Measurements from ENCODE around the gene PLCB3. TPM values are rescaled to one million over a fixed set of nuclear protein-coding genes. Genes with fewer than 3 reads are reported as not detected.

Gene PLCB3
- total RNA-seq, 1 experiment from 2014 or later, result 80.2 TPM

- WGBS (ENCODE audit: extremely low coverage, insufficient read length, low lambda C conversion rate), result no CpG with 5 or more reads among the region's 27 CpGs
- no peaks in the 10 kb centered on the region for H3K9me3 ChIP-seq (ENCODE audit: control insufficient read depth, low read depth, low read length)
- H3K18ac ChIP-seq (ENCODE audit: insufficient read length, low read depth, low read length), result no peak within 1 kb of the TSS
- H3K56ac ChIP-seq (ENCODE audit: insufficient read length, low read depth, low read length), result no peak within 1 kb of the TSS
- Mint-ChIP-seq H3K4me3 (no peak within 1 kb of the TSS; a peak in 1 of 5 replicates), H3K27me3 (ENCODE audit: low read depth) (no peaks in the 10 kb centered on the region), H3K9me3 (no peaks in the 10 kb centered on the region; a peak in 1 of 5 replicates), H3K36me3 (ENCODE audit: insufficient read depth in 1 of 3, low read depth in 3 of 3) (peaks cover 26 to 62% (median 54%) of the 10 kb centered on the region in 3 experiments; a peak in 6 of 7 replicates), H3K27ac (peak within 1 kb of the TSS in 2 of 3 experiments; percentile 74 to 80; a peak in 4 of 7 replicates), H3K4me1 (peaks cover 13 to 14% of the 10 kb centered on the region in 2 experiments)
- H2AK5ac ChIP-seq (ENCODE audit: insufficient read length, low read length), result no peak within 1 kb of the TSS
- H2AFZ ChIP-seq (ENCODE audit: low read length), result no peak within 1 kb of the TSS
- H4K5ac ChIP-seq (ENCODE audit: insufficient read length, low read depth, low read length), result no peak within 1 kb of the TSS
- no peak within 1 kb of the TSS for H3K14ac ChIP-seq (ENCODE audit: insufficient read depth, low read length)
- H3K79me1 ChIP-seq (ENCODE audit: insufficient read depth, low read depth, low read length, poor library complexity, severe bottlenecking), result no peaks in the 10 kb centered on the region
- no peak for DNase-seq
- H2BK20ac ChIP-seq (ENCODE audit: low read depth, low read length, poor library complexity, severe bottlenecking), result no peak within 1 kb of the TSS
- no peak within 1 kb of the TSS for H2BK120ac ChIP-seq (ENCODE audit: low read depth, low read length, poor library complexity, severe bottlenecking)
- no peaks in the 10 kb centered on the region for H4K20me1 ChIP-seq (ENCODE audit: control insufficient read depth, insufficient read depth, insufficient read length)
- H4K8ac ChIP-seq (replicated peaks; ENCODE audit: insufficient read length, low read depth, low read length), result no peak within 1 kb of the TSS
- H2BK12ac ChIP-seq (ENCODE audit: insufficient read length, low read depth, low read length), result no peak within 1 kb of the TSS
- H3T11ph ChIP-seq (ENCODE audit: low read length), result no peak within 1 kb of the TSS
- no peak within 1 kb of the TSS for H2BK5ac ChIP-seq (ENCODE audit: insufficient read length, low read length)
- H3K23me2 ChIP-seq (ENCODE audit: insufficient read length, low read depth, low read length, poor library complexity, severe bottlenecking), result no peaks in the 10 kb centered on the region
- no peaks in the 10 kb centered on the region for H3K27me3 ChIP-seq (ENCODE audit: insufficient read depth, low read length)
- H2BK15ac ChIP-seq (ENCODE audit: low read depth, low read length), result no peak within 1 kb of the TSS
- no peak within 1 kb of the TSS for H3K27ac ChIP-seq (ENCODE audit: insufficient read length, low read depth, low read length)
- H3K4ac ChIP-seq (ENCODE audit: low read depth, low read length), result no peak within 1 kb of the TSS
- no peak within 1 kb of the TSS for H3K4me2 ChIP-seq (ENCODE audit: insufficient read depth, insufficient read length, low read length)
- no peak within 1 kb of the TSS for H4K91ac ChIP-seq (ENCODE audit: insufficient read length, low read depth, low read length)
- H3K4me1 ChIP-seq (ENCODE audit: insufficient read depth, low read length), result no peaks in the 10 kb centered on the region
- TF ChIP-seq, protein P1, sequence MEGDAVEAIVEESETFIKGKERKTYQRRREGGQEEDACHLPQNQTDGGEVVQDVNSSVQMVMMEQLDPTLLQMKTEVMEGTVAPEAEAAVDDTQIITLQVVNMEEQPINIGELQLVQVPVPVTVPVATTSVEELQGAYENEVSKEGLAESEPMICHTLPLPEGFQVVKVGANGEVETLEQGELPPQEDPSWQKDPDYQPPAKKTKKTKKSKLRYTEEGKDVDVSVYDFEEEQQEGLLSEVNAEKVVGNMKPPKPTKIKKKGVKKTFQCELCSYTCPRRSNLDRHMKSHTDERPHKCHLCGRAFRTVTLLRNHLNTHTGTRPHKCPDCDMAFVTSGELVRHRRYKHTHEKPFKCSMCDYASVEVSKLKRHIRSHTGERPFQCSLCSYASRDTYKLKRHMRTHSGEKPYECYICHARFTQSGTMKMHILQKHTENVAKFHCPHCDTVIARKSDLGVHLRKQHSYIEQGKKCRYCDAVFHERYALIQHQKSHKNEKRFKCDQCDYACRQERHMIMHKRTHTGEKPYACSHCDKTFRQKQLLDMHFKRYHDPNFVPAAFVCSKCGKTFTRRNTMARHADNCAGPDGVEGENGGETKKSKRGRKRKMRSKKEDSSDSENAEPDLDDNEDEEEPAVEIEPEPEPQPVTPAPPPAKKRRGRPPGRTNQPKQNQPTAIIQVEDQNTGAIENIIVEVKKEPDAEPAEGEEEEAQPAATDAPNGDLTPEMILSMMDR (conservative IDR thresholded peaks at IDR 0.05), result no peak
- H3K23ac ChIP-seq (ENCODE audit: insufficient read length, low read depth, low read length), result no peak within 1 kb of the TSS
- no peaks in the 10 kb centered on the region for H3K79me2 ChIP-seq (ENCODE audit: insufficient read depth, low read length)
- no peak within 1 kb of the TSS for H3K9ac ChIP-seq (ENCODE audit: extremely low read depth, insufficient read length, low read length)
Observed at GRCh38 chr11:64206457-64207255, 44.7 kb upstream of the PLCB3 start, which contains the start of gene FERMT3. TSS of gene FERMT3 (plus strand) at chr11:64206721. CDS start at chr11:64207365, 644 bp downstream.

Measured in H9 (cell line).